GM18498 (cell line): ENCODE data around the gene FUCA1.
A peak's percentile ranks its signal among the peaks of the same experiment; 100 is the strongest.
"Not testable (repeated sequence)": the region's sequence is repeated elsewhere in the genome, so short reads cannot be mapped to it uniquely, and the experiment has no call there.

ENCODE experiments used
- ATAC-seq: cut with Tn5 transposase; IDR thresholded peaks from one replicate; pipeline ENCODE4 v1.9.1; 2021; ENCODE audit warnings: mild to moderate bottlenecking, moderate library complexity; ENCODE audit not compliant: unreplicated experiment

Gene FUCA1

DNA sequence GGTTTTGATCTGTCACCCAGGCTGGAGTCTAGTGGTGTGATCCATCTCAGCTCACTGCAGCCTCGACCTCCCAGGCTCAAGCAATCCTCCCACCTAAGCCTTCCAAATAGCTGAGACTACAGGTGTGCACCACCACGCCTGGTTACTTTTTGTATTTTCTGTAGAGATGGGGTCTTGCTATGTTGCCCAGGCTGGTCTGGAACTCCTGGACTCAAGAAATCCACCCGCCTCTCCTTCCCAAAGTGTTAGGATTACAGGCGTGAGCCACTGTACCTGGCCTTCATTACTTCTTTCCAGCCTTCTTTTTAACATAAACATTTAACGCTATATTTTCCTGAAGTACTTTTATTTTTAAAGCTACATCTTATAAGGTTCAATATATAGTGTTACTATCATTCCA, 24.4 kb downstream of the FUCA1 start:
- no peak for ATAC-seq

DNA sequence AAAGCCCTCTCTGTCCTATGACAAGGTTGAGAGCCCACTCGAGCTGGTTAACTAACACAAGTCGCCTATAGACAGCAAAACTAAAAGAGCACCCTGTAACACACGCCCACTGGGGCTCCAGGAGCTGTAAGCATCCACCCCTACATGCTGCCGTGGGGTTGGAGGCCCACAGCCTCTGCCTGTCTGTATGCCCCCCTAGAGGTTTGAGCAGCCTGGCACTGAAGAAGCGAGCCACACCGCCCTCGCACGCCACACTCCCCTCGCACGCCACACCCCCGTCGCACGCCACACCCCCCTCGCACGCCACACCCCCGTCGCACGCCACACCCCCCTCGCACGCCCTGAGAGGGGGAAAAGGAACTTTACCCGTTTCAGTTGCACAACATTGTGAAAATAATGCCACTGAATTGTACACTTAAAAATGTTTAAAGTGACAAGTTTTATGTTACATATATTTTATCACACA, 29.7 kb downstream of the FUCA1 start:
- ATAC-seq, result no peak

DNA sequence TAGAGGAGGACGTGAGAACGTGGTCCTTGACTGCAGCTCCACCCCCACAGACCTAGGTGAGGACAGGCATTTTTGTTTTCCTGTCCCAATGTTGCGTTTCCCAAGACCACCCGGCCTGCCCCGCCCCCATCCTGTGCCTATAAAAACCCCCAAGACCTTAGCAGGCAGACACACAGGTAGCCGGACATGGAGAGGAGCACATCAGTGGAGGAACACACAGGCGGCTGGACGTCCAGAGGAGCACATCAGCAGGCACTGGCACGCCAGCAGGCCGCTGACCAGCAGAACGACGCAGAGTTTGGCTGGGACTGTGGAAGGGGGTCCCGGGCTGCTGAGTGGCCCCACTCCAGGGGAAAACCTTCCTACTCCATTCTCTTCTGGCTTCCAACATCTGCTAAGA, 30.2 kb downstream of the FUCA1 start:
- no peak for ATAC-seq

DNA sequence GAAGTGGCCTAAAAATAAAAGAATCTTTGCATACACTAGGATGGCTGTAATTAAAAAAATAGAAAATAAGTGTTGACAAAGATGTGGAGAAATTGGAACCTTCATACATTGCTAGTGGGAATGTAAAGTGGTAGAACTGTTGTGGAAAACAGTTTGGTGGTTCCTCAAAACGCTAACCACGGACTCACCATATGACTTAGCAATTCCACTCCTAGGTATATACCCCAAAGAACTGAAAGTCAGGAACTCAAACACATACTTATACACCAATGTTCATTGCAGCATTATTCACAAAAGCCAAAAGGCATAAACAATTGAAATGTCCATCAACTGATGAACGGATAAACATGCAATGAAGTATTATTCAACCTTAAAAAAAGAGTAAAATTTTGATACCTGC, 32.1 kb downstream of the FUCA1 start:
- no peak for ATAC-seq

DNA sequence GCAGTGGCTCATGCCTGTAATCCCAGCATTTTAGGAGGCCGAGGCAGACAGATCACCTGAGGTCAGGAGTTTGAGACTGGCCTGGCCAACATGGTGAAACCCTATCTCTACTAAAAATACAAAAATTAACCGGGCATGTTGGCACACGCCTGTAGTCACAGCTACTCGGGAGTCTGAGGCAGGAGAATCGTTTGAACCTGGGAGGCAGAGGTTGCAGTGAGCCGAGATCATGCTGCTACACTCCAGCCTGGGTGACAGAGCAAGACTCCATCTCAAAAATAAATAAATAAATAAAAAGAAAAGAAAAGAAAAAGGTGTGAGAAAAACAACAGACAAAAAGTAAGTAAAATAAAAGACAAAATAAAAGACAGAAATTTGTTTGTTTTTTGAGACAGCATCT, 33.9 kb downstream of the FUCA1 start:
- not testable (repeated sequence) for ATAC-seq

DNA sequence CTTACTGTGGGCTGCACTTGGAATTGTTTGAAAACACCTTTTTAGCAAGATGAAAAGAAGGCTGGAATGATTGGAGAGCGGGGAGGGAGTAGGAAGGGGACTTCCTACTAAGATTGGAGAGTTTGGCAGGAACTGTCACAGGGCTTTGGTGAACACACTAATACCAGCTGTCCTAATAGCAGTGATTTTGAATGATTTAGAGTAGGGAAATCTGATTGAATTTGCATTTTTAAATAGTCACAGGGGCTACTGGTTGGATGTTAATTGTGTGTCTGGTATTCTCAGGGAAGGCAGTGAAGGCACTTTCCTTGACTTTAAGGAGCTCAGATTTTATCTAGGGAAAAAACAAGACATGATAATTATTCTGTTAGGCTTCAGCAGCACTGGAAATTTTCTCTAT, 40.4 kb downstream of the FUCA1 start:
- ATAC-seq, result no peak

DNA sequence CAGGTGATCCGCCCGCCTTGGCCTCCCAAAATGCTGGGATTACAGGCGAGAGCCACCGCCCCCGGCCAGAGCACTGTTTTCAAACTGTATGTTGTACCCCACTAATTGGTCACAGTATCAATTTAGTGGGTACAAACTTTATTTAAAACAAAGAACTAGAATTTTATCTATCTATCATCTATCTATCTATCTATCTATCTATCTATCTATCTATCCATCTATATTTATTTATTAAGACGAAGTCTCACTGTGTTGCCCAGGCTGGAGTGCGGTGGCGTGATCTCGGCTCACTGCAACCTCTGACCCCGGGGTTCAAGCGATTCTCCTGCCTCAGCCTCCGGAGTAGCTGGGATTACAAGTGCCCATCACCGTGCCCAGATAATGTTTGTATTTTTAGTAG, 41.5 kb downstream of the FUCA1 start:
- not testable (repeated sequence) for ATAC-seq

DNA sequence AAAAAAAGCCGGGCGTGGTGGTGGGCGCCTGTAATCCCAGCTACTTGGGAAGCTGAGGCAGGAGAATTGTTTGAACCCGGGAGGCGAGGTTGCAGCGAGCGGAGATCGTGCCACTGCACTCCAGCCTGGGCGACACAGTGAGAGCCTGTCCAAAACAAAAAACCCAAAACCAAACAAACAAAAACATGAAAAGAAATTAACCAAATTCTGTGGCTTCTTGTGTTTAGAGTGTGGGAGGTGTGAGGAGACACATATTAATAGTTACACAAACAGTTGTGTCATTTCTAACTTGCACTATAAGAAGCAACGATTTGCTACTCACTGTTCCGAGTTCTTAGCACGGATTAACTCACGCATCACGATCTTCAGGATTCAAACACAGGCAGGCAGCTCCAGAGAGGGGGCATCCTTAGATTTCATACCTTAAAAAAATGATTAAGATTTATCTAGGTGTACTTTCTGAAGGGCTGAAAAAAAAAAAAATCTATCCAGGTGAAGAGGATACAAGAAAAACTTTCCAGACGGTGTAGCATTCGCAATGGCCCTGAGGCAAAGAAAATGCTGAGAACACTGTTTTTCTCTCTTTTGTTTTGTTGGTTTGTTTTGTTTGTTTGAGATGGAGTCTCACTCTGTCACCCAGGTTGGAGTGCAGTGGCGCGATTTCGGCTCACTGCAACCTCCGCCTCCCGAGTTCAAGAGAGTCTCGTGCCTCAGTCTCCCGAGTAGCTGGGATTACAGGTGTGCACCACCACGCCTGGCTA, 42.1 kb downstream of the FUCA1 start:
- ATAC-seq, result peak; percentile 47

DNA sequence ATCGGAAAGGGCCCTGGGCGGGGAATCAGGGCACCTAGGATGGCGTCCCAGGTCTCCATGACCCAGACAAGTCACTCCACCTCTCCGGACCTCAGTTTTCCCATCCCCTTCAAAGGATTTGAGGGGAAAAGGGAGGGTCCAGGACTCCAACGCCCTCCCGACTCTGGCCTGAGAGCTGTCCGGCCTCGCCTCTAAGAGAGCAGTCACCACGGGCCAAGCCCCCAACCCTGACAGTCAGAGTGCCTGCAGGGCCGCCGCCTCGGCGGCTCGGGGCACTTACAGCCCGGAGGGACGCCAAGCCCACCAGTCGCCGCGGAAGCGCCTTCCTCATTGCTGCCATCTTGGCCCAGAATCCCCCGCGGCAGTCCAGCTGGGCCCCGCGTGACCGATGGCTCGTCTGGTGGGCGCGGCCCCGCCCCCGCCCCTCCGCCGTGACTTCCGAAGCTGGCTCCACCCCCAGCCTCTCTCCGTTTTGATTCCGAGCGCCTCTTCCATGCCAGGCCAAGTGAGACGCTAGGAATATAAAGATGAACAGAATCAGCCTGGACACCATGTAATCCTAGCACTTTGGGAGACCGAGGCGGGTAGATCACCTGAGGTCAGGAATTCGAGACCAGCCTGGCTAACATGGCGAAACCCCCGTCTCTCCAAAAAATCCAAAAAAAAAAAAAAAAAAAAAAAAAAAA, 42.9 kb downstream of the FUCA1 start, which contains the start of gene HMGCL:
Gene HMGCL (minus strand): TSS at position 354 of the 686 bp plus-strand sequence. CDS start 14 bp downstream, at position 340.
- ATAC-seq, result peak; percentile 88

DNA sequence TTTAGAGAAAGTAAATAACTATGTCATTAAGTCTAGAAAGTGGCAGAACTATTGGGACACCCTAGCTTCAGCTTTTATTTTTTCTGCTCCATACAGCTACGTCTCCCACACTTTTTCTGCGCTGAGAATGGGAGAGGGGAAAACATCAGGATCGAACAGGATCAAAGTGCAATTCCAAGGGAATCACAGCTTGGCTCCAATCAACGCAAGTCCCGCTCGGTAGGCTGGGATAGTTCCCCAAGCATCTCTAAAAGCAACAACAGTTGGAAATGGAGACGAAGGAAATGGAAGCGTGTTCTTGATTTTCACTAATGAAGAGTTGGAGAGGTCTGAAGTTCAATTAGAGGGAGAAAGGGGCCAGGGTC, 43.4 kb downstream of the FUCA1 start:
- ATAC-seq, result no peak

DNA sequence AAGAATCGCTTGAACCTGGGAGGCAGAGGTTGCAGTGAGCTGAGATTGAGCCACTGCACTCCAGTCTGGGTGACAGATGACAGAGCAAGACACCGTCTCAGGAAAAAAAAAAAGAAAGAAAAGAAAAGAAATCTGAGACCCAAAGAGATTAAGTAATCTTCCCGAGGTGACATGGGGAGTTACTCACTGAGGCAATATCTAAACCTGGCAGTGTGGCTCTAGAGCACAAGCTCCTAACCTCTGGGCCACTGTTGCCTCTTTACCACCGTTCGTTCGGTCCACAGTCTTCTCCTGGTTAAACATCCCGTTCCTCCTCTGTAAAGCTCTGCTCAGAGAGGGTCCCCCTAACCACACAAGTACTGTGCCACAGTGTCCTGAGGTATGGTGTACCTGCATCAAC, 44.3 kb downstream of the FUCA1 start:
- ATAC-seq, result no peak

DNA sequence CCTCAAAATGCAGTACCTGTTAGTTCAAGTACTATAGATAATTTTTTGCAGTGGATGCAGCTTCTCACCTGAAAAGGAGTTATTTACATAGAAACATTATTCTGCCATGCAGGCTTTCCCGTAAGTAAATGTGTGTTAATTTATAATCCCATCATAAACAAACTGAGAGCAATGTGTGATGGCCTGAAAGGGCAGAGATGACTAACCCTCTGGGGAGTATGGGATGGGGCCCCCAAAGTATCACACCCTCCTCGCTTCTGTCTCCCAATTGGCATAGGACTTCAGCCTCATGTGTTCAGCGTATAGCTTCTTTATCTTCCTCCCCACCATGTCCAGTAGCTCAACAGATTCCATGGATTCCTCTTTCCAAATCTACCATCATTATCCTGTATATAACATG, 50.5 kb downstream of the FUCA1 start:
- ATAC-seq, result no peak

DNA sequence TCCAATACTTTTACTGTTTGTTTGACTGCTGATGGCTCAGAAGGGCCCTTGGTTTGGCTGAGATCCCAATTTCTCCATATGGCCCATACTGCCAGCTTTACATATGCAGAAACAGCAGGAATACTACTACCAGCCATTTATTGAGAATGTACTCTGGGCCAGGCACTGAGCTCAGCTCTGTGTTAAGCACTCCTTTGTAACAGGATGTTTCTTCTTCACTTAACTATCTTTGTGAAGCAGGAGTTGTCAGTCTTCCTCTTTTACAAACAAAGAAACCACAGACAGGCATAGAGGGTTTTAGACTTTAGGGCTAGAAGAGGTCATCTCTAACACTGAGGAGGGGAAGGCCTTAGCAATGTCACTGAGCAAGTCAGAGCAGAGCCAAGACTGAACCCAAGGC, 51.2 kb downstream of the FUCA1 start:
- ATAC-seq, result no peak

DNA sequence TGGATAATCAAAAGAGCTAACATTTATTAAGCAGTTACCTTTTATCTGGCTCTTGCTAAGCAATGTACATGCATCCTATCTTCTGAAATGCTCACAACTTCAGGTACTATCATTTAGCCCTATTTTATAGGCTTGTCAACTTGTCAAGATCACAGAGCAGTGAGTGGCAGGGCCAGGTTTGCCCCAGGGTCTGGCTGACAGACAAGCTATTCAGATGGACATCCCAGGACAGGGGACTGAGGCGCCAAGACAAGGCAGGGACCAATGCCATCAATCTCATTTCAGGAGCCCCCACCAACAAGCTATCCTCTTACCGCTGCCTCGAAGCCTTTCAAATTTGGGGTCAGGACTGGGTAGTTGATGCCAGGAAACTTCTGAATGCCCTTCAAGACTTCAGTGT, 51.7 kb downstream of the FUCA1 start:
- no peak for ATAC-seq

DNA sequence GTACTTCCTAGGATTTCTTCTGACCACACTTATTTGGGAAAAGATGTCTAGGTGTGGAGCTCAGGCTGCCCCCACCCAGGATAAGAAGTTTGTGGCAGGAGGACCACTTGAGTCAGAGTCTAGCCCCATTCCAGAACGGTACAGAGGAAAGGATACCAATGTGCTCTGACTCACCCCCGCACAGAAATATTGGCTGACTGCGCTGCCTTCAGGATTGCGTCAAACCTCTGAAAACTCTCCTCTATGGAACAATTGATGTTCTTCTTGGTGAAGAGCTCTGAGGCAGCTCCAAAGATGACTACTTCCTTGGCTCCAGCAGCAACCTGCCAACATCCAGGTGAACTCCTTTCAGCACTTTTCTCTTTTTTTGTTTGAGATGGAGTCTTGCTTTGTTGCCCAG, 54.1 kb downstream of the FUCA1 start:
- no peak for ATAC-seq

DNA sequence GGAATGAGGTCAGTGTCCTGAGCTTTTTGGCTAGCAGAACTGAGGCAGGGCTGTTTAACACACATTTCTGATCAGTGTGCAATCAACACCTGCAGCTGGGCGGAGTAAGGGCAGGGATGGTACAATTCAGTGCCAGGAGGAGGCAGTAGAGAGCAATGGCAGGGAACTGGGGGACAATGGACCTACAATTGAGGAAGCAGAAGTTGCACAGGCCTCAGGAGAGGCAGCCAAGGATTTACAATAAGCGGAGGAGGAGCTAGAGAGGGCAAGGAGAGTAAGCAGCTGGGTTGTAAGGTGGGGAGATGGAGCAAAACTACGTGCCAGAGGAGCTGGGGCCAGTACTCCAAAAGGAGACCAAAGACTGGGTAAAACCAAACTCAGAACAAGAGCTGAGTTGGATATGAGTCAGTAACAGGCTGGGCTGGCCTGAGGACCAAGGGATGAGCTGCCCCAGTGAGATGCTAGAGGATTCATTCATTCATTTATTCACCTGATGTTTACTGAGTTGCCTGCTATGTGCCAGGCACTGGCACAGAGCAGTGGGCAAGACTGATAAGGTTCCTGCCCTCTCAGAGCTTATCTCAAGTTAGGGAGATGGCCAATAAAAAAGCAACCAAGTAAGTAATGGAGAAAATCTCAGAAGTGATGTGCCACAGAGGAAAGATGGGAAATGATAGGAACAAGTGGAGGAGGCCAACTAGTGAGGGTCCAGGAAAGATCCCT, 57.1 kb downstream of the FUCA1 start:
- ATAC-seq, result peak; percentile 66

DNA sequence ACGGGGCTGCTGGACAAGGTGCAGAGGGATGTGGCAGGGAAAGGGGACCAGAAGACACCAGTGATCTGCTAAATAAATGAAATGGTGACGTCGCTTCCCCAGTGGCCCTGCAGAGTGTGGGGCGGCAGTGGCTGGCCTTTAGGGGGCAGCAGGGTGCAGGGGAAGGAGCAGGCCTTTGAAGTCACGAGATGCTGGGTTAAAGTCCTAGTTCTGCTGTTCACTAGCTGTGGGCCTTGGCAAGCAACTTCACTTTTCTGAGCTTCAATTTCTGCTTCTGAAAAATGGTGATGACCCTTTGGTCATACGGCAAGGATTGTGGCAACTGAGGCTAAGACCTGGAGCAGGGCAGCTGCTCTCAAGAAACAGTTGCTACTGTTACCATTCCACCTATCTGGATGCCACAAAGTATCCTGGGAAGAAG, 58.3 kb downstream of the FUCA1 start:
- ATAC-seq, result peak; percentile 61

DNA sequence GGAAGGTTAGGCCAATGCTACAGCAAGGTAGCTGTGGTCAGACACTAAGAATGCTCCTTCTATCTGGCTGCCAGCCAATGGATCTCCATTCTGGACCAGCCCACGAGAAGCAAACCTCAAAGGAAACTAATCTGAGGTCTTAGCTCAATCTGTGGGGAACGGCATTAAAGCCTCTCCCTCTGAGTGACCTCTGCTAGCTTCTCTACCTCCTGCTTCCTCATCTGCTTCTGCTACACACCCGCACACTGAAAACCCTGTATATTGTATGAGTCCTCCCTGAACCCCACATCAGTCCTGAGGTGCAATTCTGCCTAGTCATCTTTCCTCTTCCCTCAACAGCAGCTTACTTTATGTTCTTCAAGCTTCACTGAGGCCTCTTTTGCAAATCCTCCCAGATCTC, 60.6 kb downstream of the FUCA1 start:
- no peak for ATAC-seq

DNA sequence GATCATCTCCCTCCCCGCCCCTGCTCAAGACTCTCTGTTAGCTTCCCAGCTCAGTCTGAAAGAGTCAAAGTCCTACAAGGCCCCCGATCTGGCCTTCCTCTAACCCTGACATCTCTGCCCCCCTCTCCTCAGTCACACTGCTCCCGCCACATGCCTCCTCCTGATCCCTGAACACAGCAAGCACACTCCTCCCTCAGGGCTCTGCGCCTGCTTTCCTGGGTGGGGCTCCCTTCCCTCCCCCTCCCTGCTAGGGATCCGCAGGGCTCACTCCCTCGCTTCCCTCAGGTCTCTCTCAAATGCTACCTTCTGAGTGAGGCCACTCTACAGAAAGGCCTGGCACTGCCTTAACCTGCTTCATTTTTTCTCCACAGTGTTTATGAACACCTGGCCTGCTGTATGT, 61.8 kb downstream of the FUCA1 start:
- ATAC-seq, result no peak

DNA sequence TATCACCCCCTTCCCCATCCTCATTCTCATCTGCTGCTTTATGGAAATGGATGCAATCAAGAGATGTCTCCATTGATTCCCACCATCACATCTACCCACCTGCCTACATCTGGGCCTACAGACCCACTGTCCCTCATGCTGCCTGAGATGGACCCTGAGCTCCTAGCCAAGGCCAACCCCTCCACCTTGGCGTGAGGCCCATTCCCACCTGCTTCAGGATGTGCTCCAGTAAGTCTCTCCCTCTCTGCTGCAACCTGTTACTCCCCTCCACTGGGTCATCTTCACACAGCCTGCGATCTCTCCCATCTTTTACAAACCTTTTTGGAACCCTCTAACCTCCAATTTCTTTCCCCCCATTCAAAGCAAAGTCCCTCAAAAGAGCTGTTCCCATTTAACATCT, 63.1 kb downstream of the FUCA1 start:
- ATAC-seq, result no peak

DNA sequence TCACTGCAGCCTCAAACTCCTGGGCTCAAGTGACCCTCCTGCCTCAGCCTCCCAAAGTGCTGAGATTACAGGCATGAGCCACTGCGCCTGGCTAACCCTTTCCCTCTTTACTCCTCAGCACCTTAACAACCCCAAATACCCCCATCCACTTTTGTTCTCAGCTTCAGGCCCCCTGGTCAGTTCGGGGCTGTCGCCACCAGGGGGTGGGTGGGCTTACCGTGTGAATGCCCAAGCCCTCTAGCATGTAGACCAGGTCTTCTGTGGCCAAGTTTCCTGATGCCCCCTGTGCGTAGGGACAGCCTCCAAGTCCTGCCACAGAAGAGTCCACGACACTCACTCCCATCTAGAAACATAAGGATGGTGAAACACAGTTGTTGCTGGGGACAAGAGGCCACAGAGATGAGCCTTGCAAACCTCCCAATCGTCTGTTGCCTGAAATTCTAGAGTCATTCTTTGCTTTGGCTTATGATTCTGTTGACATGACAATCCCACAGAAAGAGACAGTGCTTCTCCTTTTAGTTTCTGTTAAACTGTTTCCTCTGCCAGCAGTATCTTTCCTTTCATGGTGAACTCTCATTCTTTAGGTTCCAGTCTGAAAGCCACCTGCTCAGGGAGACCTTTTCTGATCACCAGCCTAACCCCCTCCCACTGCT, 63.8 kb downstream of the FUCA1 start:
- no peak for ATAC-seq
